Osteoblast (primary cell): ENCODE measurements around the gene GTF2A1L. TPM values are rescaled to one million over a fixed set of nuclear protein-coding genes. Genes with fewer than 3 reads are reported as not detected.

Experiments
- DNase-seq: peaks from one replicate; pipeline ENCODE4 v3.0.0; 2011; ENCODE audit warnings: low spot score, mixed read lengths; ENCODE audit not compliant: insufficient read length; ENCODE audit errors: missing footprints
- H2AFZ ChIP-seq: 2 replicates; pipeline ENCODE4 v1.6.0; 2011; ENCODE audit warnings: mild to moderate bottlenecking, low read length
- H3K27ac ChIP-seq: 2 replicates; pipeline ENCODE4 v1.5.1; 2011; ENCODE audit warnings: mild to moderate bottlenecking, low read depth, low read length, moderate library complexity
- H3K27me3 ChIP-seq: 2 replicates; pipeline ENCODE4 v1.6.0; 2012; ENCODE audit warnings: mild to moderate bottlenecking, control low read depth, inconsistent platforms, low read length, moderate library complexity; ENCODE audit not compliant: insufficient read depth
- H3K36me3 ChIP-seq: 2 replicates; pipeline ENCODE4 v1.5.1; 2011; ENCODE audit warnings: mild to moderate bottlenecking, low read length, control low read depth, moderate library complexity; ENCODE audit not compliant: insufficient read depth
- H3K4me1 ChIP-seq: 2 replicates; pipeline ENCODE4 v1.5.1; 2011; ENCODE audit warnings: mild to moderate bottlenecking, low read length, control low read depth, moderate library complexity; ENCODE audit not compliant: insufficient read depth
- H3K4me2 ChIP-seq: 2 replicates; pipeline ENCODE4 v1.6.0; 2011; ENCODE audit warnings: mild to moderate bottlenecking, low read length; ENCODE audit not compliant: insufficient read depth
- H3K4me3 ChIP-seq: fragments of 200-600 bp; sonication (generic); 3 replicates; pipeline ENCODE4 v1.5.1; 2012; ENCODE audit warnings: mild to moderate bottlenecking, low read length, inconsistent platforms; ENCODE audit not compliant: insufficient read depth
- H3K79me2 ChIP-seq: 2 replicates; pipeline ENCODE4 v1.6.0; 2012; ENCODE audit warnings: mild to moderate bottlenecking, low read length, control low read depth, inconsistent platforms; ENCODE audit not compliant: insufficient read depth
- H3K9me3 ChIP-seq: 2 replicates; pipeline ENCODE4 v1.5.1; 2011; ENCODE audit warnings: low read depth, low read length, control low read depth
- H4K20me1 ChIP-seq: 2 replicates; pipeline ENCODE4 v1.6.0; 2012; ENCODE audit warnings: mild to moderate bottlenecking, low read length, control low read depth; ENCODE audit not compliant: insufficient read depth
- total RNA-seq: library from RNA; depleted of rRNA; stranded (reverse); fragments of >200 nt; gene quantifications from 2 replicates; pipeline ENCODE4 v1.2.3, GENCODE V29; 2012
- TF ChIP-seq, protein P1 (sequence below): IDR thresholded peaks from 2 replicates; pipeline ENCODE4 v1.5.1; 2011; ENCODE audit warnings: mild to moderate bottlenecking, low read depth, low read length, moderate library complexity; ENCODE audit errors: extremely low read depth

Gene GTF2A1L
- total RNA-seq, 1 donor, result 1.1 TPM

DNA sequence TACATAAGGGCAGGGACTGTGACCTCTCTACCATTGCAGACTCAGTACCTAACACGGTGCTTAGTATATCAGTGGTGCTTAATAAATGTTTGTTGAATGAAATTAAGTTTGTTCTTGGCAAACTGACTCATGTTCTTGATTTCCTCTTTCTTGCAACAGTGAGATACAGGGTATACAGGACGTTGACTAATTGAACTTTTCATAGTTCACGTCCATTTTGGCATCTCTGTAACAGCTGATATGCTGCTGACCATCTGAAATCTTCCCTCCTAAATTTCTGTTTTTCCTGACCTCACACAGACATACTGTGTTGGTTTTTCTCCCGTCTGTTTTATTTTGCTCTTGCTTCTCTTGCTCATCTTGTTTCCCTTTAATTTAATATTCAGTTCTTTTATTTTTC is 93.7 kb downstream of the GTF2A1L start:
- H3K4me3 ChIP-seq, result no peak overlapping the region
- no peaks in the 10 kb centered on the region for H3K27me3 ChIP-seq
- H3K79me2 ChIP-seq, result no peaks in the 10 kb centered on the region
- peaks cover 16% of the 10 kb centered on the region for H3K4me1 ChIP-seq
- peak overlapping the region; percentile 40 for H2AFZ ChIP-seq
- no peak overlapping the region for H3K4me2 ChIP-seq
- TF ChIP-seq, protein P1, sequence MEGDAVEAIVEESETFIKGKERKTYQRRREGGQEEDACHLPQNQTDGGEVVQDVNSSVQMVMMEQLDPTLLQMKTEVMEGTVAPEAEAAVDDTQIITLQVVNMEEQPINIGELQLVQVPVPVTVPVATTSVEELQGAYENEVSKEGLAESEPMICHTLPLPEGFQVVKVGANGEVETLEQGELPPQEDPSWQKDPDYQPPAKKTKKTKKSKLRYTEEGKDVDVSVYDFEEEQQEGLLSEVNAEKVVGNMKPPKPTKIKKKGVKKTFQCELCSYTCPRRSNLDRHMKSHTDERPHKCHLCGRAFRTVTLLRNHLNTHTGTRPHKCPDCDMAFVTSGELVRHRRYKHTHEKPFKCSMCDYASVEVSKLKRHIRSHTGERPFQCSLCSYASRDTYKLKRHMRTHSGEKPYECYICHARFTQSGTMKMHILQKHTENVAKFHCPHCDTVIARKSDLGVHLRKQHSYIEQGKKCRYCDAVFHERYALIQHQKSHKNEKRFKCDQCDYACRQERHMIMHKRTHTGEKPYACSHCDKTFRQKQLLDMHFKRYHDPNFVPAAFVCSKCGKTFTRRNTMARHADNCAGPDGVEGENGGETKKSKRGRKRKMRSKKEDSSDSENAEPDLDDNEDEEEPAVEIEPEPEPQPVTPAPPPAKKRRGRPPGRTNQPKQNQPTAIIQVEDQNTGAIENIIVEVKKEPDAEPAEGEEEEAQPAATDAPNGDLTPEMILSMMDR, result no peak
- no peak for DNase-seq
- H4K20me1 ChIP-seq, result no peaks in the 10 kb centered on the region
- no peaks in the 10 kb centered on the region for H3K9me3 ChIP-seq
- H3K27ac ChIP-seq, result no peak overlapping the region
- H3K36me3 ChIP-seq, result no peaks in the 10 kb centered on the region

- Histone ChIP-seq H3K36me3 (no peaks in the 10 kb centered on the region), H3K9me3 (no peaks in the 10 kb centered on the region), H3K27me3 (no peaks in the 10 kb centered on the region), H3K79me2 (no peaks in the 10 kb centered on the region), H3K4me2 (no peak overlapping the region), H3K4me1 (peaks cover 16% of the 10 kb centered on the region), H2AFZ (peak overlapping the region; percentile 40), H3K4me3 (no peak overlapping the region), H4K20me1 (no peaks in the 10 kb centered on the region), H3K27ac (no peak overlapping the region)
- TF ChIP-seq, protein P1, result no peak
- no peak for DNase-seq
Observed at GRCh38 chr2:48712151-48712550, 94.5 kb downstream of the GTF2A1L start.

- H3K79me2 ChIP-seq, result no peaks in the 10 kb centered on the region
- H4K20me1 ChIP-seq, result no peaks in the 10 kb centered on the region
- DNase-seq, result no peak
- no peak overlapping the region for H2AFZ ChIP-seq
- H3K9me3 ChIP-seq, result no peaks in the 10 kb centered on the region
- H3K36me3 ChIP-seq, result no peaks in the 10 kb centered on the region
- no peaks in the 10 kb centered on the region for H3K27me3 ChIP-seq
- H3K4me3 ChIP-seq, result no peak overlapping the region
- no peak overlapping the region for H3K4me2 ChIP-seq
- H3K27ac ChIP-seq, result no peak overlapping the region
- peaks cover 16% of the 10 kb centered on the region for H3K4me1 ChIP-seq
- TF ChIP-seq, protein P1, result no peak
Observed at GRCh38 chr2:48713647-48714046, 96.0 kb downstream of the GTF2A1L start.

DNA sequence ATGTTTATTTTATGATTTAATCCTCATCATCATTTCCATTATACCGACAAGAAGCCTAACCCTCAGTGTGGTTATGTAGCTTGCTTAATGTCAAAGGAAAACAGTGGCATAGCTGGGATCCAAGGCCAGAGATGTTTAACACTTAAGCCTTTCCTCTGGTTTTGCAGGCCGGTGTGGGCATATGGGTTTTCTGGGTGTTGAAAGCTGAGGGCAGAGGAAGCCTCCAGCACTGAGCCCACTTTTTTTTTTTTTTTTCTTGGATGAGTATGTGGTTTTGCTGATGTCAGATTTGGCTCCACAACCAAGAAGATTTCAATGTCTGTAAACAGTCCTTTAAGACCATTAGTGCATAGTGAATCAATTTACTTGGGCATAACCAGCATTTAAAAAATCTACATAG is 96.6 kb downstream of the GTF2A1L start:
- Histone ChIP-seq H3K27me3 (no peaks in the 10 kb centered on the region), H2AFZ (no peak overlapping the region), H3K4me2 (no peak overlapping the region), H4K20me1 (no peaks in the 10 kb centered on the region), H3K4me3 (no peak overlapping the region), H3K27ac (no peak overlapping the region), H3K79me2 (no peaks in the 10 kb centered on the region), H3K4me1 (peaks cover 16% of the 10 kb centered on the region), H3K36me3 (no peaks in the 10 kb centered on the region), H3K9me3 (no peaks in the 10 kb centered on the region)
- TF ChIP-seq, protein P1, result no peak
- DNase-seq, result no peak
